BJ (cell line): ENCODE results near the gene RBM39. TPM values are rescaled to one million over a fixed set of nuclear protein-coding genes. Genes with fewer than 3 reads are reported as not detected.

Source experiments
- CTCF ChIA-PET: fragments of 350-600 bp; formaldehyde crosslinking; extraction: SDS; loops from one replicate; lab custom pipeline; 2021; ENCODE audit warnings: antibody characterized with exemption, inconsistent platforms; lab: Yijun Ruan, JAX
- POLR2A ChIA-PET: fragments of 300-600 bp; sonication (Branson Sonifier 250); formaldehyde crosslinking; extraction: SDS; loops from one replicate; lab custom pipeline; 2021; ENCODE audit warnings: antibody characterized with exemption; lab: Charles Lee
- DNase-seq: peaks from one replicate; pipeline ENCODE4 v3.0.0-alpha.2; 2011; ENCODE audit warnings: low read depth
- H3K27me3 ChIP-seq: 2 replicates; pipeline ENCODE4 v1.6.0; 2011; ENCODE audit warnings: low read length; ENCODE audit not compliant: control insufficient read depth, insufficient read depth
- H3K36me3 ChIP-seq: 2 replicates; pipeline ENCODE4 v1.5.1; 2011; ENCODE audit warnings: low read length; ENCODE audit not compliant: control insufficient read depth, insufficient read depth
- H3K4me3 ChIP-seq: 2 replicates; pipeline ENCODE4 v1.5.1; 2011; ENCODE audit warnings: low read depth, mild to moderate bottlenecking, control low read depth, low read length
- CTCF ChIP-seq: IDR thresholded peaks from 2 replicates; pipeline ENCODE4 v1.5.1; 2011; ENCODE audit warnings: low read depth, mild to moderate bottlenecking, control low read depth, inconsistent platforms, low read length, moderate library complexity; ENCODE audit not compliant: insufficient read depth
- polyA plus RNA-seq: library from polyadenylated mRNA; depleted of rRNA; stranded (reverse); fragments of >200 nt; gene quantifications from 2 replicates; pipeline ENCODE4 v1.2.3, GENCODE V29; 2011

RBM39 gene
- polyA plus RNA-seq, 1 experiment, result 63.5 TPM

- Histone ChIP-seq H3K36me3 (peaks cover 8% of the 10 kb centered on the region; the same call in 1 of the 2 replicates), H3K27me3 (no peaks in the 10 kb centered on the region), H3K4me3 (peak overlapping the region; percentile 70)
- no peak for TF ChIP-seq CTCF
- ChIA-PET CTCF (interaction anchor here (0.6 to 1.8 kb wide), 10 partner anchors 10 to 241 kb away, joined by 3 to 5 read pairs (median 3); no protein-coding TSS in a partner anchor), POLR2A (no interaction called here)
- DNase-seq, result no peak
Observed at GRCh38 chr20:35699957-35700624, 42.0 kb downstream of the RBM39 start.

GRCh38 chr20:35699127-35699956 lies 42.7 kb downstream of the RBM39 start, which contains the start of the genes NFS1 and ROMO1:
Gene NFS1 (minus strand): TSS chr20:35699352. CDS start chr20:35699288, 64 bp downstream.
Gene ROMO1 (plus strand): TSS chr20:35699405. CDS start chr20:35699633, 228 bp downstream.
- peak; percentile 16 for DNase-seq
- POLR2A ChIA-PET, result no interaction called here
- TF ChIP-seq CTCF, result 0 out of 2 replicates have a peak, but pooled peaks have one; percentile 25
- peak within 1 kb of the TSS; percentile 70 for H3K4me3 ChIP-seq
- CTCF ChIA-PET, result interaction anchor here (0.6 to 1.8 kb wide), 7 partner anchors 10 to 242 kb away, joined by 3 to 5 read pairs (median 3); no protein-coding TSS in a partner anchor
- H3K27me3 ChIP-seq, result no peaks in the 10 kb centered on the region
- peaks cover 7% of the 10 kb centered on the region; the same call in 1 of the 2 replicates for H3K36me3 ChIP-seq

GRCh38 chr20:35698298-35699126 lies 43.5 kb downstream of the RBM39 start:
- H3K4me3 ChIP-seq, result peak overlapping the region; percentile 70
- ChIA-PET POLR2A (no interaction called here), CTCF (interaction anchor here (1.1 kb wide), 1 partner anchor 186 kb away, joined by 4 read pairs; no protein-coding TSS in a partner anchor)
- H3K36me3 ChIP-seq, result peaks cover 7% of the 10 kb centered on the region
- DNase-seq, result no peak
- H3K27me3 ChIP-seq, result no peaks in the 10 kb centered on the region
- no peak for TF ChIP-seq CTCF

GRCh38 chr20:35697696-35698297 lies 44.3 kb downstream of the RBM39 start:
- POLR2A ChIA-PET, result no interaction called here
- Histone ChIP-seq H3K36me3 (peaks cover 9% of the 10 kb centered on the region), H3K27me3 (no peaks in the 10 kb centered on the region), H3K4me3 (no peak overlapping the region)
- CTCF ChIA-PET, result interaction anchor here (0.6 kb wide), 1 partner anchor 103 kb away, joined by 5 read pairs; no protein-coding TSS in a partner anchor
- no peak for TF ChIP-seq CTCF
- no peak for DNase-seq
